GM23338 (cell line): ENCODE measurements around the gene PRDX4. TPM values are rescaled to one million over a fixed set of nuclear protein-coding genes. Genes with fewer than 3 reads are reported as not detected.

Experiments used
- ATAC-seq: fragments of 200-7000 bp; cut with Tn5 transposase; 3 replicates; pipeline ENCODE4 v1.9.1; 2020
- DNase-seq: peaks from one replicate; pipeline ENCODE4 v3.0.0-alpha.2; 2015; ENCODE audit warnings: low spot score
- H2AFZ ChIP-seq: fragments of 200-600 bp; sonication (generic); 2 replicates; pipeline ENCODE4 v1.8.0; 2016; ENCODE audit warnings: antibody characterized with exemption, mild to moderate bottlenecking, moderate library complexity
- H3F3A ChIP-seq: fragments of 200-600 bp; sonication (generic); replicated peaks from 2 replicates; pipeline ENCODE4 v1.8.0; 2017; ENCODE audit warnings: antibody characterized with exemption, mixed run types, low read depth
- H3K27ac ChIP-seq: fragments of 200-600 bp; sonication (generic); 2 replicates; pipeline ENCODE4 v1.6.1; 2016; ENCODE audit warnings: low read depth
- H3K27me3 ChIP-seq: fragments of 200-600 bp; sonication (generic); 2 replicates; pipeline ENCODE4 v1.8.0; 2016; ENCODE audit warnings: mild to moderate bottlenecking, mixed run types, moderate library complexity; ENCODE audit not compliant: insufficient read depth
- H3K36me3 ChIP-seq: fragments of 200-600 bp; sonication (generic); 2 replicates; pipeline ENCODE4 v1.8.0; 2016; ENCODE audit warnings: mild to moderate bottlenecking; ENCODE audit not compliant: insufficient read depth
- H3K4me1 ChIP-seq: fragments of 200-600 bp; sonication (generic); 2 replicates; pipeline ENCODE4 v1.8.0; 2016; ENCODE audit warnings: mild to moderate bottlenecking, moderate library complexity; ENCODE audit not compliant: insufficient read depth
- H3K4me2 ChIP-seq: fragments of 200-600 bp; sonication (generic); 2 replicates; pipeline ENCODE4 v1.7.1; 2017; ENCODE audit warnings: mixed run types
- H3K4me3 ChIP-seq: fragments of 200-600 bp; sonication (generic); 2 replicates; pipeline ENCODE4 v1.6.1; 2016; ENCODE audit warnings: mixed run types
- H3K79me2 ChIP-seq: fragments of 200-600 bp; sonication (generic); replicated peaks from 2 replicates; pipeline ENCODE4 v1.8.0; 2017; ENCODE audit warnings: mild to moderate bottlenecking; ENCODE audit not compliant: insufficient read depth
- H3K9me2 ChIP-seq: fragments of 200-600 bp; sonication (generic); 2 replicates; pipeline ENCODE4 v1.8.0; 2017; ENCODE audit not compliant: insufficient read depth
- H4K20me1 ChIP-seq: fragments of 200-600 bp; sonication (generic); replicated peaks from 2 replicates; pipeline ENCODE4 v1.8.0; 2017; ENCODE audit warnings: mild to moderate bottlenecking; ENCODE audit not compliant: insufficient read depth
- H3K27ac Mint-ChIP-seq: 2 replicates; pipeline ENCODE4 v1.8.0; 2020; ENCODE audit warnings: inconsistent platforms, mild to moderate bottlenecking, moderate library complexity, mixed read lengths
- H3K27me3 Mint-ChIP-seq: 3 replicates; pipeline ENCODE4 v1.8.0; 2022; ENCODE audit warnings: low read depth, mild to moderate bottlenecking, moderate library complexity, mixed read lengths, inconsistent platforms; ENCODE audit not compliant: insufficient read depth, poor library complexity
- H3K36me3 Mint-ChIP-seq: 3 replicates; pipeline ENCODE4 v1.8.0; 2021; ENCODE audit warnings: low read depth, mild to moderate bottlenecking, inconsistent platforms, moderate library complexity, mixed read lengths
- H3K4me1 Mint-ChIP-seq: 3 replicates; pipeline ENCODE4 v1.8.0; 2020; ENCODE audit warnings: mild to moderate bottlenecking, inconsistent platforms, mixed read lengths
- H3K4me3 Mint-ChIP-seq: 3 replicates; pipeline ENCODE4 v1.8.0; 2021; ENCODE audit warnings: moderate library complexity, mild to moderate bottlenecking, inconsistent platforms, mixed read lengths
- H3K9me3 Mint-ChIP-seq: 3 replicates; pipeline ENCODE4 v1.8.0; 2020; ENCODE audit warnings: moderate library complexity, mild to moderate bottlenecking, inconsistent platforms, mixed read lengths
- EZH2phosphoT487 ChIP-seq: fragments of 200-600 bp; sonication (generic); IDR thresholded peaks from one replicate; pipeline ENCODE4 v1.8.1; 2018; ENCODE audit warnings: antibody characterized with exemption; ENCODE audit not compliant: unreplicated experiment
- NANOG ChIP-seq: IDR thresholded peaks from 2 replicates; pipeline ENCODE4 v1.6.1; 2016; ENCODE audit warnings: antibody characterized with exemption, borderline replicate concordance
- STAT1 ChIP-seq: IDR thresholded peaks from one replicate; pipeline ENCODE4 v1.6.1; 2016; ENCODE audit warnings: antibody characterized with exemption; ENCODE audit not compliant: unreplicated experiment
- ZNF114 ChIP-seq: fragments of 250-450 bp; sonication (Bioruptor Pico); IDR thresholded peaks from 2 replicates; pipeline ENCODE4 v1.5.0; 2020; ENCODE audit warnings: mild to moderate bottlenecking, moderate library complexity
- polyA plus RNA-seq: library from polyadenylated mRNA; unstranded; fragments of >200 nt; fragmentation: Nextera tagmentation; extraction: Ambion mirVana; gene quantifications from 2 replicates; pipeline ENCODE4 v1.2.1, GENCODE V29; 2016
- total RNA-seq: library from RNA; depleted of rRNA; stranded (reverse); fragments of >200 nt; shearing (Covaris generic); gene quantifications from 2 replicates; pipeline ENCODE4 v1.2.3, GENCODE V29; 2014
- TF ChIP-seq, protein P1 (sequence below): fragments of 250-450 bp; sonication (Bioruptor Pico); IDR thresholded peaks from 2 replicates; pipeline ENCODE4 v1.5.0; 2020; ENCODE audit warnings: mild to moderate bottlenecking, moderate library complexity
- TF ChIP-seq, protein P2 (sequence below): IDR thresholded peaks from one replicate; pipeline ENCODE4 v1.6.1; 2018; ENCODE audit warnings: antibody characterized with exemption; ENCODE audit not compliant: unreplicated experiment

Gene PRDX4
- total and polyA plus RNA-seq, 2 experiments from 2014 or later: 101 to 139 TPM

DNA sequence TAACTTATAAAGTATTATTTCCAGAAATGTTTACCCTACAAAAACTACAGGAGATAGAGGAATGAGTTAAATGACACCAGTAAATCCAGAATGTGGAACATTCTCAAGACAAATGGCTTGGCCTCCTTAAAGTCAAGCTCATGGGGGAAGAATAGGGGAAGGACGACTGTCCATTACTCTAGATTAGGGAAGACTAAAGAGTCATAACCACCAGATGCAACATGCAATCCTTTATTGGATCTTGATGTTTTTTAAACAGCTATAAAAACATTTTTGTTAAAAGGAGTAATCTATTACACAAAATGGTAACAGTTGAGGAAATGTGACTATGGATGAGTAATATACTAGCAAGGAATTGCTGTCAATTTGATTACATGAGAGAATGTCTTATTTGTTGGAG lies 64.7 kb downstream of the PRDX4 start:
- peaks cover 4% of the 10 kb centered on the region for H3K4me1 Mint-ChIP-seq
- peaks cover 15% of the 10 kb centered on the region for H3K79me2 ChIP-seq
- H3K4me2 ChIP-seq: no peak overlapping the region
- H3K4me3 ChIP-seq: no peak overlapping the region
- H3K4me3 Mint-ChIP-seq: no peak overlapping the region
- H2AFZ ChIP-seq: no peak overlapping the region
- H3K27ac Mint-ChIP-seq: no peak overlapping the region
- H4K20me1 ChIP-seq: no peaks in the 10 kb centered on the region
- H3K4me1 ChIP-seq: peaks cover 4% of the 10 kb centered on the region; the same call in 1 of the 2 replicates
- H3K9me3 Mint-ChIP-seq: no peaks in the 10 kb centered on the region; the same call in 2 of the 3 replicates
- no peaks in the 10 kb centered on the region for H3K9me2 ChIP-seq
- H3K27ac ChIP-seq: no peak overlapping the region
- no peak for ATAC-seq
- H3K36me3 Mint-ChIP-seq: peaks cover 31% of the 10 kb centered on the region
- H3F3A ChIP-seq: no peaks in the 10 kb centered on the region
- no peak for DNase-seq
- H3K27me3 ChIP-seq: no peaks in the 10 kb centered on the region
- H3K36me3 ChIP-seq: no peaks in the 10 kb centered on the region
- H3K27me3 Mint-ChIP-seq: peaks cover 1% of the 10 kb centered on the region
- TF ChIP-seq ZNF114 (CRISPR knock-in tag) (no peak), NANOG (no peak), STAT1 (no peak), EZH2phosphoT487 (no peak)
- TF ChIP-seq, protein P1, sequence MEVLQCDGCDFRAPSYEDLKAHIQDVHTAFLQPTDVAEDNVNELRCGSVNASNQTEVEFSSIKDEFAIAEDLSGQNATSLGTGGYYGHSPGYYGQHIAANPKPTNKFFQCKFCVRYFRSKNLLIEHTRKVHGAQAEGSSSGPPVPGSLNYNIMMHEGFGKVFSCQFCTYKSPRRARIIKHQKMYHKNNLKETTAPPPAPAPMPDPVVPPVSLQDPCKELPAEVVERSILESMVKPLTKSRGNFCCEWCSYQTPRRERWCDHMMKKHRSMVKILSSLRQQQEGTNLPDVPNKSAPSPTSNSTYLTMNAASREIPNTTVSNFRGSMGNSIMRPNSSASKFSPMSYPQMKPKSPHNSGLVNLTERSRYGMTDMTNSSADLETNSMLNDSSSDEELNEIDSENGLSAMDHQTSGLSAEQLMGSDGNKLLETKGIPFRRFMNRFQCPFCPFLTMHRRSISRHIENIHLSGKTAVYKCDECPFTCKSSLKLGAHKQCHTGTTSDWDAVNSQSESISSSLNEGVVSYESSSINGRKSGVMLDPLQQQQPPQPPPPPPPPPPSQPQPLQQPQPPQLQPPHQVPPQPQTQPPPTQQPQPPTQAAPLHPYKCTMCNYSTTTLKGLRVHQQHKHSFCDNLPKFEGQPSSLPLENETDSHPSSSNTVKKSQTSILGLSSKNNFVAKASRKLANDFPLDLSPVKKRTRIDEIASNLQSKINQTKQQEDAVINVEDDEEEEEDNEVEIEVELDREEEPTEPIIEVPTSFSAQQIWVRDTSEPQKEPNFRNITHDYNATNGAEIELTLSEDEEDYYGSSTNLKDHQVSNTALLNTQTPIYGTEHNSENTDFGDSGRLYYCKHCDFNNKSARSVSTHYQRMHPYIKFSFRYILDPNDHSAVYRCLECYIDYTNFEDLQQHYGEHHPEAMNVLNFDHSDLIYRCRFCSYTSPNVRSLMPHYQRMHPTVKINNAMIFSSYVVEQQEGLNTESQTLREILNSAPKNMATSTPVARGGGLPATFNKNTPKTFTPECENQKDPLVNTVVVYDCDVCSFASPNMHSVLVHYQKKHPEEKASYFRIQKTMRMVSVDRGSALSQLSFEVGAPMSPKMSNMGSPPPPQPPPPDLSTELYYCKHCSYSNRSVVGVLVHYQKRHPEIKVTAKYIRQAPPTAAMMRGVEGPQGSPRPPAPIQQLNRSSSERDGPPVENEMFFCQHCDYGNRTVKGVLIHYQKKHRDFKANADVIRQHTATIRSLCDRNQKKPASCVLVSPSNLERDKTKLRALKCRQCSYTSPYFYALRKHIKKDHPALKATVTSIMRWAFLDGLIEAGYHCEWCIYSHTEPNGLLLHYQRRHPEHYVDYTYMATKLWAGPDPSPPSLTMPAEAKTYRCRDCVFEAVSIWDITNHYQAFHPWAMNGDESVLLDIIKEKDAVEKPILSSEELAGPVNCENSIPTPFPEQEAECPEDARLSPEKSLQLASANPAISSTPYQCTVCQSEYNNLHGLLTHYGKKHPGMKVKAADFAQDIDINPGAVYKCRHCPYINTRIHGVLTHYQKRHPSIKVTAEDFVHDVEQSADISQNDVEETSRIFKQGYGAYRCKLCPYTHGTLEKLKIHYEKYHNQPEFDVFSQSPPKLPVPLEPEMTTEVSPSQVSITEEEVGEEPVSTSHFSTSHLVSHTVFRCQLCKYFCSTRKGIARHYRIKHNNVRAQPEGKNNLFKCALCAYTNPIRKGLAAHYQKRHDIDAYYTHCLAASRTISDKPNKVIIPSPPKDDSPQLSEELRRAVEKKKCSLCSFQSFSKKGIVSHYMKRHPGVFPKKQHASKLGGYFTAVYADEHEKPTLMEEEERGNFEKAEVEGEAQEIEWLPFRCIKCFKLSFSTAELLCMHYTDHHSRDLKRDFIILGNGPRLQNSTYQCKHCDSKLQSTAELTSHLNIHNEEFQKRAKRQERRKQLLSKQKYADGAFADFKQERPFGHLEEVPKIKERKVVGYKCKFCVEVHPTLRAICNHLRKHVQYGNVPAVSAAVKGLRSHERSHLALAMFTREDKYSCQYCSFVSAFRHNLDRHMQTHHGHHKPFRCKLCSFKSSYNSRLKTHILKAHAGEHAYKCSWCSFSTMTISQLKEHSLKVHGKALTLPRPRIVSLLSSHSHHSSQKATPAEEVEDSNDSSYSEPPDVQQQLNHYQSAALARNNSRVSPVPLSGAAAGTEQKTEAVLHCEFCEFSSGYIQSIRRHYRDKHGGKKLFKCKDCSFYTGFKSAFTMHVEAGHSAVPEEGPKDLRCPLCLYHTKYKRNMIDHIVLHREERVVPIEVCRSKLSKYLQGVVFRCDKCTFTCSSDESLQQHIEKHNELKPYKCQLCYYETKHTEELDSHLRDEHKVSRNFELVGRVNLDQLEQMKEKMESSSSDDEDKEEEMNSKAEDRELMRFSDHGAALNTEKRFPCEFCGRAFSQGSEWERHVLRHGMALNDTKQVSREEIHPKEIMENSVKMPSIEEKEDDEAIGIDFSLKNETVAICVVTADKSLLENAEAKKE (CRISPR knock-in tag): no peak
- TF ChIP-seq, protein P2, sequence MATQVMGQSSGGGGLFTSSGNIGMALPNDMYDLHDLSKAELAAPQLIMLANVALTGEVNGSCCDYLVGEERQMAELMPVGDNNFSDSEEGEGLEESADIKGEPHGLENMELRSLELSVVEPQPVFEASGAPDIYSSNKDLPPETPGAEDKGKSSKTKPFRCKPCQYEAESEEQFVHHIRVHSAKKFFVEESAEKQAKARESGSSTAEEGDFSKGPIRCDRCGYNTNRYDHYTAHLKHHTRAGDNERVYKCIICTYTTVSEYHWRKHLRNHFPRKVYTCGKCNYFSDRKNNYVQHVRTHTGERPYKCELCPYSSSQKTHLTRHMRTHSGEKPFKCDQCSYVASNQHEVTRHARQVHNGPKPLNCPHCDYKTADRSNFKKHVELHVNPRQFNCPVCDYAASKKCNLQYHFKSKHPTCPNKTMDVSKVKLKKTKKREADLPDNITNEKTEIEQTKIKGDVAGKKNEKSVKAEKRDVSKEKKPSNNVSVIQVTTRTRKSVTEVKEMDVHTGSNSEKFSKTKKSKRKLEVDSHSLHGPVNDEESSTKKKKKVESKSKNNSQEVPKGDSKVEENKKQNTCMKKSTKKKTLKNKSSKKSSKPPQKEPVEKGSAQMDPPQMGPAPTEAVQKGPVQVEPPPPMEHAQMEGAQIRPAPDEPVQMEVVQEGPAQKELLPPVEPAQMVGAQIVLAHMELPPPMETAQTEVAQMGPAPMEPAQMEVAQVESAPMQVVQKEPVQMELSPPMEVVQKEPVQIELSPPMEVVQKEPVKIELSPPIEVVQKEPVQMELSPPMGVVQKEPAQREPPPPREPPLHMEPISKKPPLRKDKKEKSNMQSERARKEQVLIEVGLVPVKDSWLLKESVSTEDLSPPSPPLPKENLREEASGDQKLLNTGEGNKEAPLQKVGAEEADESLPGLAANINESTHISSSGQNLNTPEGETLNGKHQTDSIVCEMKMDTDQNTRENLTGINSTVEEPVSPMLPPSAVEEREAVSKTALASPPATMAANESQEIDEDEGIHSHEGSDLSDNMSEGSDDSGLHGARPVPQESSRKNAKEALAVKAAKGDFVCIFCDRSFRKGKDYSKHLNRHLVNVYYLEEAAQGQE: no peak
